Epithelial cell of esophagus (primary cell): ENCODE data around the gene OTOS.

ENCODE experiments used
- DNase-seq: peaks from one replicate; pipeline ENCODE4 v3.0.0; 2010; ENCODE audit warnings: low read depth
- H3K4me3 ChIP-seq: 2 replicates; pipeline ENCODE4 v1.5.1; 2011; ENCODE audit warnings: mild to moderate bottlenecking, low read length, control low read depth
- TF ChIP-seq, protein P1 (sequence below): IDR thresholded peaks from 2 replicates; pipeline ENCODE4 v1.5.1; 2011; ENCODE audit warnings: low read depth, mild to moderate bottlenecking, low read length, control low read depth, inconsistent platforms; ENCODE audit not compliant: insufficient read depth; ENCODE audit errors: missing control alignments

OTOS gene

DNA sequence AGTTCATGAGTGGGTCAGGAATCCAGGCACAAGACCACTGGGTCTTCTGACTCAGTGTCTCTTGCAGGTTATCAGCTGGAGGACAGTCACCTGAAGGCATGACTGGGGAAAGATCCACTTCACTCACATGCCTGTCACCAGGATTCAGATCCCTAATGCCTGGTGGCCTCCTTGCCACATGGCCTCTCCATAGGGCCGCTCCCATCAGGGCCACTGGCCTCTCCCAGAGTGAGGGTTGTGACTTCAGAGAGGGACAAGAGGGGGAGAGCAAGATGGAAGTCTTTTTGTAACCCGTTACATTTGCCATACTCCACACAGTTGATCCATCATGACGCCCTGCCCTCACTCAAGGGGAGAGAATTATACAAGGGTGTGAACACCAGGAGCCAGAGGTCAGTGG is 13.0 kb upstream of the OTOS start:
- TF ChIP-seq, protein P1, sequence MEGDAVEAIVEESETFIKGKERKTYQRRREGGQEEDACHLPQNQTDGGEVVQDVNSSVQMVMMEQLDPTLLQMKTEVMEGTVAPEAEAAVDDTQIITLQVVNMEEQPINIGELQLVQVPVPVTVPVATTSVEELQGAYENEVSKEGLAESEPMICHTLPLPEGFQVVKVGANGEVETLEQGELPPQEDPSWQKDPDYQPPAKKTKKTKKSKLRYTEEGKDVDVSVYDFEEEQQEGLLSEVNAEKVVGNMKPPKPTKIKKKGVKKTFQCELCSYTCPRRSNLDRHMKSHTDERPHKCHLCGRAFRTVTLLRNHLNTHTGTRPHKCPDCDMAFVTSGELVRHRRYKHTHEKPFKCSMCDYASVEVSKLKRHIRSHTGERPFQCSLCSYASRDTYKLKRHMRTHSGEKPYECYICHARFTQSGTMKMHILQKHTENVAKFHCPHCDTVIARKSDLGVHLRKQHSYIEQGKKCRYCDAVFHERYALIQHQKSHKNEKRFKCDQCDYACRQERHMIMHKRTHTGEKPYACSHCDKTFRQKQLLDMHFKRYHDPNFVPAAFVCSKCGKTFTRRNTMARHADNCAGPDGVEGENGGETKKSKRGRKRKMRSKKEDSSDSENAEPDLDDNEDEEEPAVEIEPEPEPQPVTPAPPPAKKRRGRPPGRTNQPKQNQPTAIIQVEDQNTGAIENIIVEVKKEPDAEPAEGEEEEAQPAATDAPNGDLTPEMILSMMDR: no peak
- no peak overlapping the region for H3K4me3 ChIP-seq
- DNase-seq: no peak

DNA sequence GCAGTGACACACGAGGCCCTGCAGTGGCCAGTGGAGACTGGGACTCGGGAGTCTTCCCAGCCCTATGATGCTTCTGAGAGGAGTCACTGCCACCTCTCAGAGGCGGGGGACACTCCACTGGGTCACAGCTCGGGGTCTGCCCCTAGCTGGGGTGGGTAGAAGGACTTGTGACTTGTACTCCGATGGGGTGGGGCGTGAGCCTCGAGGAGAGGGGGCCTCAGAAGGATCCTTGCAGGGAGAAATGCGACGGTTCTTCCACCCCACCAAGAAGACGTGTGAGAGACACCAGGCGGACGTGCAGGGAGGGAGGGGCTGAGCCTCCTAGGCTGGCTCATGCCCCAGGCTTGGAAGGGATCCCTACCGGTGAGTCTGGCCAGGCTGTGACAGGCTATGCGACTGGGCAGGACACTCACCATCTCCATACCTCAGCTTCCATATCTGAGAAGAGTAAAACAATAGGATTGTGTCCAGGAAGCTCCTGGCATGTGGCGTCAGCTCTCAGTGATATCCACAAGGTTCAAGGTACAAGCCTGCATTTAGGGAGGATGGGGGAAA is 11.1 kb upstream of the OTOS start:
- no peak for DNase-seq
- TF ChIP-seq, protein P1: no peak
- no peak overlapping the region for H3K4me3 ChIP-seq

DNA sequence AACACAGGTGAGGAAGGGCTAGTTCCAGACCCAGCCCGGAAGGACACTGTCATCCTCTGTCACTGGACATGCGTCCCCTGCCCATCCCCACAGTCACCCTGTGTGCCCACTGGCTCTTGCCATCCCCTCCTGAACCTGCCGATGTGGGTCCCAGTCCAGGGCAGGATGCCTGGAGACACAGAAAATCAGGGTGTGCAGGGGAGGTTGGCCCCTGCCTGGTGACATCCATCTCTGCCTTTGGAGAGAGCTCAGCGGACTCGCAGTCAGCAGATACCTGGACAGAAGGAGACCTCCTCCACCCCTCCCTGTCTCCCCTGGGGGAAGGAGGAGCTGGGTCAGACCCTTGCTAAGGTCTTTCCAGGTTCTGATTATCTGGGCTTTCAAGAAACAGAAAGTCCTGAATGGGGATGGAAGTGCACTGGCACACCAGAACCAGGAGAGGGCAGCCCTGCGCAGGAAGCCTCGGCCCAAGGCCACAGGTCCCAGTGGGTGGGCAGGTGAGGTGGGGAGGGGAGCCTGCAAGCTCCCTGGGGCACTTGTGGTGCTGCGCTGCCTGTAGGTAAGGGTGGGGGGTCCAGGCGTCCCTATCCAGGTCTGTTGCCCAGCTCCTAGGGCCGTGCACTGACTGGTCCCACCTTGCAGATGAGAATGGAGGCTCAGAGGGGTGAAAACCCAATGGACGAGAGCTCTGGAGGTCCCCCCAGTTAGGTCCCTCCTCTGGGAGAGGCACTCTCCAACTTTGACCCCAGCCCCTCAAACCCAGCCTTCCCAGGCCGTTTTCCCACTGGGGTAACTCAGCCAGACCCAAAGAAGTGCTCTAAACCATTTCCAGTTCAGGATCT is 9.7 kb upstream of the OTOS start:
- TF ChIP-seq, protein P1: peak; percentile 90
- DNase-seq: peak; percentile 48
- no peak overlapping the region for H3K4me3 ChIP-seq

DNA sequence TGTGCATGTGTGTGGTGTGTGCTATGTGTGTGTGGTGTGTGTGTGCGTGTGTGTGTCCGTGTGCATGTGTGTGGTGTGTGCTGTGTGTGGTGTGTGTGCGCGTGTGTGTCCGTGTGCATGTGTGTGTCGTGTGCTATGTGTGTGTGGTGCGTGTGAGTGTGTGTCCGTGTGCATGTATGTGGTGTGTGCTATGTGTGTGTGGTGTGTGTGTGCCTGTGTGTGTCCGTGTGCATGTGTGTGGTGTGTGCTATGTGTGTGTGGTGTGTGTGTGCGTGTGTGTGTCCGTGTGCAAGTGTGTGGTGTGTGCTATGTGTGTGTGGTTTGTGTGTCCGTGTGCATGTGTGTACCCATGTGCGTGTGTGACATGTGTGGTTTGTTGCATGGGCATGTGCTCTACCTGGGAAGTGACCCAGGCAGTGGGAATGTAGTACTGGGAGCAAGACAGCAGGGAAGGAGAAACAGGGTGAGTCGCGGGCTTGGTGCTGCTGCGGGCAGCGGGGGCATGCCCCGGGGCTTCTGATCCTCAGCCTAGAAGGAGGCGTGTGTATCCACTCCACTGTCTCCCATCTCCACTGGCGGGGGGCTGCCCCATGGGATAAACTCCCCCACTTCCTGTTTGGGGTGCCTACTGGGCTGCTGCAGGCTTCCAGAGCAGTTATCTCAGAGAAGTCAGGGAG is 7.6 kb upstream of the OTOS start:
- DNase-seq: no peak
- TF ChIP-seq, protein P1: no peak
- H3K4me3 ChIP-seq: no peak overlapping the region

DNA sequence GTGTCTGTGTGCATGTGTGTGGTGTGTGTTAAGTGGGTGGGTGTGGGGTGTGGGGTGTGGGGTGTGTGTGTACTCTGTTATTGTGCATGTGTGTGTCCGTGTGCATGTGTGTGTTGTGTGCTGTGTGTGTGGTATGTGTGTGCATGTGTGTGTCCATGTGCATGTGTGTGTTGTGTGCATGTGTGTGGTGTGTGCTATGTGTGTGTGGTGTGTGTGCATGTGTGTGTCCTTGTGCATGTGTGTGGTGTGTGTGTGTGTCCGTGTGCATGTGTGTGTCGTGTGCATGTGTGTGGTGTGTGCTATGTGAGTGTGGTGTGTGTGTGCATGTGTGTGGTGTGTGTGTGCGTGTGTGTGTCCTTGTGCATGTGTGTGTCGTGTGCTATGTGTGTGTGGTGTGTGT is 6.9 kb upstream of the OTOS start:
- TF ChIP-seq, protein P1: no peak
- no peak overlapping the region for H3K4me3 ChIP-seq
- no peak for DNase-seq

DNA sequence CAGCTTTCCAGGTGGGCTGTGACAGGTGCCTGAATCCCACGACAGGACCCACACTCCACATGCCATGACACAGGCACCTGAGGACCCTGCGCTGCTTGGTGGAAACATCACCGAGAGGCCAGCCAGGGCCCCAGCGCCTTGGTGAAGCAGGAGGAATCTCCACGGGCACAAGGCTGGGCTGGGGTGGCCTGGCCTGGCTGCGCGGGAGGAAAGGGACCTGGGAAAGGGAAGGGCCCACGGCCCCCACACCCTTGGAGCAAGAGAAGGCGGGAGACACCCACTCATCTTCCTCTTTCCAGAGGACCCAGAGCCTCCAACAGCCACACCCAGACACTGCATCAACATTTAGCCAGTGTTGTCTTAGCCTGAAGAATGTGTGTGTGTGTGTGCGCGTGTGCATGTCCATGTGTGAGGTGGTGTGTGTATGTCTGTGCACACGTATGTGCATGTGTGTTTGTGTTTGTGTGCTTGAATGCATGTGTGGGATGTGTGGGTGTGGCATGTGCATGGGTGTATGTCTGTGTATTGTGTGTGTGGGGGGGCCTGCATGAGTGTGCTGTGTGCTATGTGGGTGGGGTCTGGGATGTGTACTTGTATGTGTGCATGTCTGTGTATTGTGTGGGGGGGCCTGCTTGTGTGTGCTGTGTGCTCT is 6.3 kb upstream of the OTOS start:
- no peak for DNase-seq
- TF ChIP-seq, protein P1: no peak
- H3K4me3 ChIP-seq: no peak overlapping the region
